HEK293 (cell line): ENCODE data around the gene GART.
A peak's percentile ranks its signal among the peaks of the same experiment; 100 is the strongest.

ENCODE experiments used
- CTCF ChIA-PET: fragments of 350-600 bp; formaldehyde crosslinking; extraction: SDS; loops from one replicate; lab custom pipeline; 2021; ENCODE audit warnings: antibody characterized with exemption; lab: Yijun Ruan, JAX
- POLR2A ChIA-PET: fragments of 300-600 bp; formaldehyde crosslinking; extraction: SDS; loops from one replicate; lab custom pipeline; 2020; ENCODE audit warnings: antibody characterized with exemption, inconsistent platforms; lab: Yijun Ruan, JAX
- H3K27ac ChIP-seq: fragments of 200-500 bp; sonication (Bioruptor generic); 2 replicates; pipeline ENCODE4 v1.5.1; 2014; ENCODE audit warnings: low read depth, low read length, control low read depth, inconsistent platforms; ENCODE audit errors: extremely low read depth
- H3K36me3 ChIP-seq, 2 experiments: fragments of 200-500 bp in 1 of 2; sonication (Bioruptor generic) in 1 of 2; 1 replicate in 1 of 2; 2 replicates in 1 of 2; pipeline ENCODE4 v1.5.1; 2014 to 2017; ENCODE audit warnings: inconsistent platforms in 2 of 2, low read length in 2 of 2; ENCODE audit not compliant: control insufficient read depth in 2 of 2, insufficient read depth in 1 of 2
- H3K4me1 ChIP-seq: fragments of 200-500 bp; sonication (Bioruptor generic); 2 replicates; pipeline ENCODE4 v1.5.1; 2014; ENCODE audit warnings: mild to moderate bottlenecking, low read length, inconsistent platforms; ENCODE audit not compliant: control insufficient read depth, insufficient read depth
- H3K4me3 ChIP-seq: 2 replicates; pipeline ENCODE4 v1.5.1; 2011; ENCODE audit warnings: low read depth, mild to moderate bottlenecking, control low read depth, low read length, moderate library complexity
- H3K9me3 ChIP-seq: fragments of 200-500 bp; sonication (Bioruptor generic); 2 replicates; pipeline ENCODE4 v1.5.1; 2014; ENCODE audit warnings: low read depth, low read length, inconsistent platforms; ENCODE audit not compliant: control insufficient read depth, insufficient read depth
- GLI2 ChIP-seq: fragments of 450-650 bp; formaldehyde crosslinking; IDR thresholded peaks from 2 replicates; pipeline ENCODE4; 2017; ENCODE audit warnings: missing biosample characterization, missing genetic modification characterization, low read depth, borderline replicate concordance
- GLI4 ChIP-seq: fragments of 450-650 bp; formaldehyde crosslinking; IDR thresholded peaks from 2 replicates; pipeline ENCODE4 v1.5.1; 2016; ENCODE audit warnings: missing biosample characterization, missing genetic modification characterization
- HOXA7 ChIP-seq: sonication (generic); formaldehyde crosslinking; IDR thresholded peaks from 2 replicates; pipeline ENCODE4 v1.8.1; 2022; ENCODE audit warnings: missing genetic modification reagents, borderline replicate concordance
- PRDM10 ChIP-seq: fragments of 450-650 bp; formaldehyde crosslinking; IDR thresholded peaks from 2 replicates; pipeline ENCODE4 v1.5.1; 2016; ENCODE audit warnings: missing biosample characterization, missing genetic modification characterization
- SCRT2 ChIP-seq: fragments of 450-650 bp; formaldehyde crosslinking; IDR thresholded peaks from 2 replicates; pipeline ENCODE4 v1.5.1; 2016; ENCODE audit warnings: missing biosample characterization, missing genetic modification characterization
- SP2 ChIP-seq: fragments of 450-650 bp; formaldehyde crosslinking; IDR thresholded peaks from 2 replicates; pipeline ENCODE4 v1.5.1; 2016; ENCODE audit warnings: missing biosample characterization, missing genetic modification characterization
- ZBTB17 ChIP-seq: fragments of 450-650 bp; formaldehyde crosslinking; IDR thresholded peaks from 2 replicates; pipeline ENCODE4 v1.5.1; 2016; ENCODE audit warnings: missing biosample characterization, missing genetic modification characterization
- ZBTB6 ChIP-seq: fragments of 450-650 bp; formaldehyde crosslinking; IDR thresholded peaks from 2 replicates; pipeline ENCODE4 v1.5.1; 2017; ENCODE audit warnings: missing biosample characterization, missing genetic modification characterization
- ZNF132 ChIP-seq: fragments of 450-650 bp; formaldehyde crosslinking; IDR thresholded peaks from 2 replicates; pipeline ENCODE4 v1.5.1; 2017; ENCODE audit warnings: missing biosample characterization, missing genetic modification characterization, borderline replicate concordance
- ZNF211 ChIP-seq: fragments of 450-650 bp; formaldehyde crosslinking; IDR thresholded peaks from 2 replicates; pipeline ENCODE4 v1.5.1; 2016; ENCODE audit warnings: low read depth, missing biosample characterization, missing genetic modification characterization
- ZNF324 ChIP-seq: fragments of 450-650 bp; formaldehyde crosslinking; IDR thresholded peaks from 2 replicates; pipeline ENCODE4 v1.5.1; 2016; ENCODE audit warnings: missing biosample characterization, missing genetic modification characterization
- ZNF521 ChIP-seq: fragments of 450-650 bp; formaldehyde crosslinking; IDR thresholded peaks from 2 replicates; pipeline ENCODE4 v1.5.1; 2017; ENCODE audit warnings: missing biosample characterization, mild to moderate bottlenecking, missing genetic modification characterization
- ZNF548 ChIP-seq: fragments of 450-650 bp; formaldehyde crosslinking; IDR thresholded peaks from 2 replicates; pipeline ENCODE4 v1.5.1; 2016; ENCODE audit warnings: missing biosample characterization, missing genetic modification characterization
- ZNF585B ChIP-seq: fragments of 450-650 bp; formaldehyde crosslinking; IDR thresholded peaks from 2 replicates; pipeline ENCODE4 v1.5.1; 2016; ENCODE audit warnings: missing biosample characterization, missing genetic modification characterization
- ZNF624 ChIP-seq: fragments of 450-650 bp; formaldehyde crosslinking; IDR thresholded peaks from 2 replicates; pipeline ENCODE4 v1.5.1; 2017; ENCODE audit warnings: missing biosample characterization, missing genetic modification characterization
- ZNF626 ChIP-seq: fragments of 450-650 bp; sonication (Bioruptor Pico); formaldehyde crosslinking; IDR thresholded peaks from 2 replicates; pipeline ENCODE4 v1.5.1; 2018; ENCODE audit warnings: missing biosample characterization, missing genetic modification characterization, inconsistent platforms
- ZNF629 ChIP-seq: fragments of 450-650 bp; formaldehyde crosslinking; IDR thresholded peaks from 2 replicates; pipeline ENCODE4 v1.5.1; 2017; ENCODE audit warnings: missing biosample characterization, missing genetic modification characterization
- ZNF785 ChIP-seq: fragments of 450-650 bp; formaldehyde crosslinking; IDR thresholded peaks from 2 replicates; pipeline ENCODE4 v1.5.1; 2016; ENCODE audit warnings: missing biosample characterization, missing genetic modification characterization
- ZSCAN16 ChIP-seq: fragments of 450-650 bp; formaldehyde crosslinking; IDR thresholded peaks from 2 replicates; pipeline ENCODE4 v1.5.1; 2016; ENCODE audit warnings: missing biosample characterization, missing genetic modification characterization
- TF ChIP-seq, protein P1 (sequence below): fragments of 450-650 bp; formaldehyde crosslinking; IDR thresholded peaks from 2 replicates; pipeline ENCODE4 v1.5.1; 2017; ENCODE audit warnings: missing biosample characterization, missing genetic modification characterization

Gene GART

DNA sequence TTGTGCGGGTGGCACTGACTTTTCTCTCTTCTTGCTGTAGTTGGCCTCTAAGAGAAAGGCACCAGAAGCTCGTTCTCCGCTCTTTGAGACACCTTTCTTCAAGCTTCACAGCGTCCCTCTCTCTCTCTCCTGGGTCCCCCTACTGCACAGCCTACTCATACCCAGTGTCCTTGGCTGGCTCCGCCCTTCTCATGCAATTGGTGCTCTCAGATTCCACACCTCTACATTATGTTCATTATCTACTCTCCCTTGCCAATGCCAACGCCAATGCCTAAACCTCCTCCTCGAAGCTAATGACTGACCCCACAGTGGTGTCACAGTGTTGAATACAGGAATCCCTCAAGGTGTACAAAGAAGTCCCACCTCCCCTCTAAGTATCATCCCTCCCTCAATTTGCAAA lies 45.6 kb downstream of the GART start:
- TF ChIP-seq ZBTB6 (tag by site-specific recombination) (no peak), PRDM10 (tag by site-specific recombination) (peak; percentile 53), ZNF626 (tag by site-specific recombination) (no peak), HOXA7 (CRISPR knock-in tag) (no peak), ZBTB17 (tag by site-specific recombination) (0 out of 2 replicates have a peak, but pooled peaks have one; percentile 43)
- POLR2A ChIA-PET = interaction anchor here (2.9 kb wide), 1 partner anchor 16 kb away, joined by 13 read pairs; the partner anchor contains the start of gene TMEM50B
- no peaks in the 10 kb centered on the region; the same call in 1 of the 2 replicates for H3K4me1 ChIP-seq
- H3K9me3 ChIP-seq = no peaks in the 10 kb centered on the region
- H3K4me3 ChIP-seq = no peak overlapping the region
- no peaks in the 10 kb centered on the region; a peak in 1 of 3 replicates for H3K36me3 ChIP-seq
- CTCF ChIA-PET = no interaction called here
- no peak overlapping the region for H3K27ac ChIP-seq

GRCh38 chr21:33495743-33496142 lies 46.2 kb downstream of the GART start:
- ChIA-PET CTCF (no interaction called here), POLR2A (interaction anchor here (1.5 to 2.9 kb wide), 2 partner anchors 16 to 17 kb away, joined by 7 to 13 read pairs; partner anchors contain the start of gene TMEM50B)
- Histone ChIP-seq H3K4me3 (no peak overlapping the region), H3K36me3 (no peaks in the 10 kb centered on the region), H3K9me3 (no peaks in the 10 kb centered on the region), H3K4me1 (no peaks in the 10 kb centered on the region; the same call in 1 of the 2 replicates), H3K27ac (no peak overlapping the region)
- peak; percentile 98 for TF ChIP-seq ZNF548 (tag by site-specific recombination)
- no peak for TF ChIP-seq SCRT2 (tag by site-specific recombination)

GRCh38 chr21:33493756-33494155 lies 48.2 kb downstream of the GART start:
- Histone ChIP-seq H3K36me3 (no peaks in the 10 kb centered on the region), H3K4me1 (no peaks in the 10 kb centered on the region; the same call in 1 of the 2 replicates), H3K27ac (no peak overlapping the region), H3K4me3 (no peak overlapping the region), H3K9me3 (no peaks in the 10 kb centered on the region)
- TF ChIP-seq ZNF585B (tag by site-specific recombination) = no peak
- TF ChIP-seq ZSCAN16 (tag by site-specific recombination) = no peak
- TF ChIP-seq GLI4 (tag by site-specific recombination) = no peak
- no peak for TF ChIP-seq ZNF324 (tag by site-specific recombination)
- ChIA-PET CTCF (no interaction called here), POLR2A (no interaction called here)

- H3K27ac ChIP-seq = no peak overlapping the region
- no peak for TF ChIP-seq ZNF521
- TF ChIP-seq ZNF785 (tag by site-specific recombination) = no peak
- no peak for TF ChIP-seq SP2 (tag by site-specific recombination)
- no peak for TF ChIP-seq ZNF211
- no peak for TF ChIP-seq ZNF624 (tag by site-specific recombination)
- TF ChIP-seq GLI2 (tag by site-specific recombination) = no peak
- no peak for TF ChIP-seq ZNF629 (tag by site-specific recombination)
- no peak for TF ChIP-seq ZNF132
- no peak for TF ChIP-seq HOXA7 (CRISPR knock-in tag)
- TF ChIP-seq, protein P1, sequence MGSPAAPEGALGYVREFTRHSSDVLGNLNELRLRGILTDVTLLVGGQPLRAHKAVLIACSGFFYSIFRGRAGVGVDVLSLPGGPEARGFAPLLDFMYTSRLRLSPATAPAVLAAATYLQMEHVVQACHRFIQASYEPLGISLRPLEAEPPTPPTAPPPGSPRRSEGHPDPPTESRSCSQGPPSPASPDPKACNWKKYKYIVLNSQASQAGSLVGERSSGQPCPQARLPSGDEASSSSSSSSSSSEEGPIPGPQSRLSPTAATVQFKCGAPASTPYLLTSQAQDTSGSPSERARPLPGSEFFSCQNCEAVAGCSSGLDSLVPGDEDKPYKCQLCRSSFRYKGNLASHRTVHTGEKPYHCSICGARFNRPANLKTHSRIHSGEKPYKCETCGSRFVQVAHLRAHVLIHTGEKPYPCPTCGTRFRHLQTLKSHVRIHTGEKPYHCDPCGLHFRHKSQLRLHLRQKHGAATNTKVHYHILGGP (tag by site-specific recombination) = no peak
- CTCF ChIA-PET = no interaction called here
Observed at GRCh38 chr21:33492571-33492970, 49.3 kb downstream of the GART start.

More at GRCh38 chr21:33492571-33492970, 49.3 kb downstream of the GART start:
- Histone ChIP-seq H3K4me1 (no peaks in the 10 kb centered on the region; the same call in 1 of the 2 replicates), H3K36me3 (no peaks in the 10 kb centered on the region), H3K9me3 (no peaks in the 10 kb centered on the region), H3K4me3 (no peak overlapping the region)
- POLR2A ChIA-PET = interaction anchor here (1.4 to 5.0 kb wide), 2 partner anchors 12 to 16 kb away, joined by 7 to 154 read pairs; partner anchors contain the start of gene TMEM50B
